HepG2 (cell line): ENCODE data around the gene C10orf143.

Experiments used
- AKAP8 ChIP-seq: sonication (generic); formaldehyde crosslinking; IDR thresholded peaks from 2 replicates; pipeline ENCODE4 v1.5.1; 2020; ENCODE audit warnings: mild to moderate bottlenecking, missing genetic modification reagents
- CHD2 ChIP-seq: IDR thresholded peaks from 2 replicates; pipeline ENCODE4 v1.6.1; 2011; ENCODE audit warnings: low read depth, low read length, improper control_type of control experiment
- ELK4 ChIP-seq: sonication (generic); formaldehyde crosslinking; IDR thresholded peaks from 2 replicates; pipeline ENCODE4 v1.9.0; 2021; ENCODE audit warnings: missing genetic modification reagents, borderline replicate concordance
- HMG20A ChIP-seq: IDR thresholded peaks from 2 replicates; pipeline ENCODE4 v1.6.1; 2016; ENCODE audit warnings: borderline replicate concordance
- IRF2 ChIP-seq: IDR thresholded peaks from 2 replicates; pipeline ENCODE4 v1.6.1; 2018; ENCODE audit warnings: missing genetic modification reagents, missing compliant biosample characterization
- YY1 ChIP-seq: IDR thresholded peaks from 2 replicates; pipeline ENCODE4 v1.6.1; 2011; ENCODE audit warnings: low read length, low read depth, moderate library complexity, mild to moderate bottlenecking; ENCODE audit not compliant: insufficient read depth, insufficient replicate concordance
- ZNF180 ChIP-seq: sonication (generic); formaldehyde crosslinking; IDR thresholded peaks from 2 replicates; pipeline ENCODE4 v1.4.0; 2020; ENCODE audit warnings: low read depth, missing genetic modification reagents, borderline replicate concordance
- ZNF263 ChIP-seq: sonication (generic); formaldehyde crosslinking; IDR thresholded peaks from 2 replicates; pipeline ENCODE4 v1.4.0; 2020; ENCODE audit warnings: missing genetic modification reagents
- ZNF816 ChIP-seq: sonication (generic); formaldehyde crosslinking; IDR thresholded peaks from 2 replicates; pipeline ENCODE4 v1.8.0; 2022; ENCODE audit warnings: missing genetic modification reagents, mild to moderate bottlenecking, borderline replicate concordance
- TF ChIP-seq, protein P1 (sequence below): sonication (generic); formaldehyde crosslinking; IDR thresholded peaks from 2 replicates; pipeline ENCODE4 v1.5.0; 2020; ENCODE audit warnings: mild to moderate bottlenecking, missing genetic modification reagents, moderate library complexity
- TF ChIP-seq, protein P2 (sequence below): sonication (generic); formaldehyde crosslinking; IDR thresholded peaks from 2 replicates; pipeline ENCODE4 v1.4.0; 2020; ENCODE audit warnings: mild to moderate bottlenecking, missing genetic modification reagents

DNA sequence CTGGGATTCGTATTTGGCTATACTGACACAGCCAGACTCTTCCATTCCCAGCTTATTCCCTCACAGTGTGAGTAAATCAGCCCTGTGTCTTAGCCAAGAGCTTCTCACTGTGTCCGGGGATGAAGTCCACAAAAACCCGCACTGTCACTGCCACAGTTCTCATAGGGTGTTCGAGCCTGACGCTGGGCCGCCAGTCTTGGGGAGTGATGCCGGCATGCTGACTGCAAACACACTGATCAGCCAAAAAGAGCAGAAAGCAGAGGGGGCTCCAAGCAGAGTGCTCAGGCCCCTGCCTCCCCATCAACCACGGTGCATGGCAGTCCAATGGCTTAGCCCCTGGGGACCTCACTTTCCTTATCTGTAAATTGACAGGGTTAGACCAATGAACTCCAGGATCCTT lies 36.7 kb downstream of the C10orf143 start:
- TF ChIP-seq, protein P1, sequence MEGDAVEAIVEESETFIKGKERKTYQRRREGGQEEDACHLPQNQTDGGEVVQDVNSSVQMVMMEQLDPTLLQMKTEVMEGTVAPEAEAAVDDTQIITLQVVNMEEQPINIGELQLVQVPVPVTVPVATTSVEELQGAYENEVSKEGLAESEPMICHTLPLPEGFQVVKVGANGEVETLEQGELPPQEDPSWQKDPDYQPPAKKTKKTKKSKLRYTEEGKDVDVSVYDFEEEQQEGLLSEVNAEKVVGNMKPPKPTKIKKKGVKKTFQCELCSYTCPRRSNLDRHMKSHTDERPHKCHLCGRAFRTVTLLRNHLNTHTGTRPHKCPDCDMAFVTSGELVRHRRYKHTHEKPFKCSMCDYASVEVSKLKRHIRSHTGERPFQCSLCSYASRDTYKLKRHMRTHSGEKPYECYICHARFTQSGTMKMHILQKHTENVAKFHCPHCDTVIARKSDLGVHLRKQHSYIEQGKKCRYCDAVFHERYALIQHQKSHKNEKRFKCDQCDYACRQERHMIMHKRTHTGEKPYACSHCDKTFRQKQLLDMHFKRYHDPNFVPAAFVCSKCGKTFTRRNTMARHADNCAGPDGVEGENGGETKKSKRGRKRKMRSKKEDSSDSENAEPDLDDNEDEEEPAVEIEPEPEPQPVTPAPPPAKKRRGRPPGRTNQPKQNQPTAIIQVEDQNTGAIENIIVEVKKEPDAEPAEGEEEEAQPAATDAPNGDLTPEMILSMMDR (CRISPR knock-in tag) = no peak
- no peak for TF ChIP-seq IRF2
- no peak for TF ChIP-seq YY1
- TF ChIP-seq HMG20A (CRISPR knock-in tag) = no peak
- no peak for TF ChIP-seq ZNF180
- TF ChIP-seq ELK4 (CRISPR knock-in tag) = no peak
- no peak for TF ChIP-seq AKAP8
- TF ChIP-seq ZNF816 (CRISPR knock-in tag) = no peak
- TF ChIP-seq ZNF263 (CRISPR knock-in tag) = no peak
- TF ChIP-seq, protein P2, sequence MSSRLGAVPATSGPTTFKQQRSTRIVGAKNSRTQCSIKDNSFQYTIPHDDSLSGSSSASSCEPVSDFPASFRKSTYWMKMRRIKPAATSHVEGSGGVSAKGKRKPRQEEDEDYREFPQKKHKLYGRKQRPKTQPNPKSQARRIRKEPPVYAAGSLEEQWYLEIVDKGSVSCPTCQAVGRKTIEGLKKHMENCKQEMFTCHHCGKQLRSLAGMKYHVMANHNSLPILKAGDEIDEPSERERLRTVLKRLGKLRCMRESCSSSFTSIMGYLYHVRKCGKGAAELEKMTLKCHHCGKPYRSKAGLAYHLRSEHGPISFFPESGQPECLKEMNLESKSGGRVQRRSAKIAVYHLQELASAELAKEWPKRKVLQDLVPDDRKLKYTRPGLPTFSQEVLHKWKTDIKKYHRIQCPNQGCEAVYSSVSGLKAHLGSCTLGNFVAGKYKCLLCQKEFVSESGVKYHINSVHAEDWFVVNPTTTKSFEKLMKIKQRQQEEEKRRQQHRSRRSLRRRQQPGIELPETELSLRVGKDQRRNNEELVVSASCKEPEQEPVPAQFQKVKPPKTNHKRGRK (CRISPR knock-in tag) = no peak
- TF ChIP-seq CHD2 = no peak
